Right cardiac atrium (tissue), 5 donors: Measurements from ENCODE around the gene SERPINB1. TPM values are rescaled to one million over a fixed set of nuclear protein-coding genes. Genes with fewer than 3 reads are reported as not detected.
"Not testable (repeated sequence)": the region's sequence is repeated elsewhere in the genome, so short reads cannot be mapped to it uniquely, and the experiment has no call there.

Experiments used
- ATAC-seq, 2 donors: fragments of 200-7000 bp; cut with Tn5 transposase; one replicate each; pipeline versions ENCODE4 v1.8.0 to v1.9.1; 2020; ENCODE audit warnings: moderate library complexity in 2 of 2, mild to moderate bottlenecking in 1 of 2
- DNase-seq, 3 donors: peaks; one replicate each; pipeline ENCODE4 v3.0.0-alpha.2; 2020
- H3K27ac ChIP-seq: one replicate; pipeline ENCODE4 v1.5.1; 2013; ENCODE audit warnings: mild to moderate bottlenecking, low read length, control low read depth, moderate library complexity
- H3K27me3 ChIP-seq: one replicate; pipeline ENCODE4 v1.6.1; 2013; ENCODE audit not compliant: control insufficient read depth, insufficient read depth
- H3K4me1 ChIP-seq: one replicate; pipeline ENCODE4 v1.6.1; 2013; ENCODE audit warnings: low read length; ENCODE audit not compliant: control insufficient read depth, insufficient read depth
- H3K4me3 ChIP-seq: one replicate; pipeline ENCODE4 v1.5.1; 2013; ENCODE audit warnings: low read length, control low read depth
- H3K9me3 ChIP-seq: one replicate; pipeline ENCODE4 v1.6.1; 2013; ENCODE audit warnings: low read length; ENCODE audit not compliant: control insufficient read depth
- WGBS: extraction: QIAGEN DNeasy Blood & Tissue Kit; methylation state at CpG from one replicate; pipeline ENCODE4 v1.1.7; 2013; 5-methylcytosine and 5-hydroxymethylcytosine counted together
- intact Hi-C, 4 donors: fragments of 100-400 bp; cut with DNase I; formaldehyde crosslinking; loops; one replicate each; pipeline versions ENCODE4 v1.11.0 to v1.14.0; 2022 to 2023
- long read RNA-seq, 4 donors: library from polyadenylated mRNA; unstranded; transcript quantifications; one replicate each; pipeline ENCODE4 v2.0.0, GENCODE V29; 2020 to 2021
- polyA plus RNA-seq: library from polyadenylated mRNA; stranded (reverse); fragments of 200-250 nt; gene quantifications from one replicate; pipeline ENCODE4 v1.2.3, GENCODE V29; 2013
- total RNA-seq, 4 donors: library from RNA; stranded (reverse); fragmentation: NEBNext Ultra II Directional; extraction: Animal tissue kit (Norgen Biotek cat#: 25700); gene quantifications; one replicate each; pipeline ENCODE4 v1.2.1, GENCODE V29; 2021
- donor health status: healthy with polysubstance abuse.
- donor health status: DM: no; HTN: yes; CAD: no.
- donor health status: DM: no; HTN: no; CAD: no.
- donor health status: DM: no; HTN: yes; CAD: no; lungs with severe emphysema.
- donor health status: DM: yes; HTN: yes; CAD: no.

Gene SERPINB1
- total RNA-seq (10 to 100 TPM; 27.3 to 42.1 (median 32.7) TPM), polyA plus RNA-seq (23.6 TPM)
- long read RNA-seq, donor 1, transcript SERPINB1-201 (7 exons, 2,619 nt): major isoform, 71 of 81 reads
- long read RNA-seq, donor 1, partial matches to known transcripts: 4 of 81 reads
- long read RNA-seq, donor 1, other reads (novel, unspliced or antisense): 6 of 81 reads
- long read RNA-seq, donor 2, transcript SERPINB1-201 (7 exons, 2,619 nt): major isoform, 29 of 38 reads
- long read RNA-seq, donor 2, partial matches to known transcripts: 3 of 38 reads
- long read RNA-seq, donor 2, other reads (novel, unspliced or antisense): 6 of 38 reads
- long read RNA-seq, donor 3, transcript SERPINB1-201 (7 exons, 2,619 nt): major isoform, 148 of 167 reads
- long read RNA-seq, donor 3, partial matches to known transcripts: 5 of 167 reads
- long read RNA-seq, donor 3, other reads (novel, unspliced or antisense): 14 of 167 reads
- long read RNA-seq, donor 4, transcript SERPINB1-201 (7 exons, 2,619 nt): major isoform, 26 of 30 reads
- long read RNA-seq, donor 4, partial matches to known transcripts: 0 of 30 reads
- long read RNA-seq, donor 4, other reads (novel, unspliced or antisense): 4 of 30 reads

DNA sequence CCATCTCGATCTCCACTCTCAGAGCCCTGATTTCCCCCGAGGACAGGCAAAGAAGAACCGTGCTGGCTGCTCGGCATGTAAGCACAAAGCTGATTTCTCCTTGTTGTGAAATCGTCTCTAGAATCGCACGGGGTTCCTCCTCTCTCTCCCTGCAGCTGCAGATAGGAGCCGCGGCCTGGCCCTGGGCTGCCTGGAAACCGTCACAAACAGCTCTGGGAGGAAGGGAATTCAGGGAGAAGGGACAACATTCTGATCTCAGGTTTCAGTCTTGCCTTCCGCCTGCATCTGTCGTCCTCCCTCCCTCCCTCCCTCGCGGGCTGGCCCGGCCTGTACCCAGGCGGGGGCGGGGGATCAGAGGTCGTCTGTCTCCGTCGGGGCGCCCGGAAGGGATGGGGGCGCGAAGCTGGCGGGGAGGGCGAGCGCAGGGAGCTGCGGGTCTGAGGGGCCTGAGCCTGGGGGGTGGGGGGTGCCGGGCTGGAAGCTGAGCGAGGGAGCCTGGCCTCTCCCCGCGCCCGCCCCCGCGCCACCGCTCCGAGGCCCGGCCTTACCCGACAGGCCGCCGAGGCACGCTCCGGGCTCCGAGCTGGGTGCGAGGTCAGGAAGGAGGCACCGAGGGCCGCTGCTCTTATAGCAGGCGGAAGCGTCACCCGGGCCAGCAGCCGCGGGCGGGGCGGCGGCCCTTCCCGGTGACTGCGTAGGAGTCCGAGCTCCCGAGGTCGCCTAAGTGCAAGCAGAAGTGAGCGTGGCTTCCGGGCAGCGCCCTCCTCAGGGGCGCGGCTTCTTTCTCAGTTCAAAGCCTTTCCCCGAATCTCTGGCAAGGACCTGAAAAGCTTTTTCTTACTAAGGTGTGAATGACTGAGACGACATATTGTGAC lies at the start of gene SERPINB1:
Gene SERPINB1, minus strand, starts transcription at position 600 of the 875 bp plus-strand sequence. CDS start 1,277 bp downstream, outside the sequence.
- under 1% methylated on average over 66 of the region's 67 CpGs for WGBS

DNA sequence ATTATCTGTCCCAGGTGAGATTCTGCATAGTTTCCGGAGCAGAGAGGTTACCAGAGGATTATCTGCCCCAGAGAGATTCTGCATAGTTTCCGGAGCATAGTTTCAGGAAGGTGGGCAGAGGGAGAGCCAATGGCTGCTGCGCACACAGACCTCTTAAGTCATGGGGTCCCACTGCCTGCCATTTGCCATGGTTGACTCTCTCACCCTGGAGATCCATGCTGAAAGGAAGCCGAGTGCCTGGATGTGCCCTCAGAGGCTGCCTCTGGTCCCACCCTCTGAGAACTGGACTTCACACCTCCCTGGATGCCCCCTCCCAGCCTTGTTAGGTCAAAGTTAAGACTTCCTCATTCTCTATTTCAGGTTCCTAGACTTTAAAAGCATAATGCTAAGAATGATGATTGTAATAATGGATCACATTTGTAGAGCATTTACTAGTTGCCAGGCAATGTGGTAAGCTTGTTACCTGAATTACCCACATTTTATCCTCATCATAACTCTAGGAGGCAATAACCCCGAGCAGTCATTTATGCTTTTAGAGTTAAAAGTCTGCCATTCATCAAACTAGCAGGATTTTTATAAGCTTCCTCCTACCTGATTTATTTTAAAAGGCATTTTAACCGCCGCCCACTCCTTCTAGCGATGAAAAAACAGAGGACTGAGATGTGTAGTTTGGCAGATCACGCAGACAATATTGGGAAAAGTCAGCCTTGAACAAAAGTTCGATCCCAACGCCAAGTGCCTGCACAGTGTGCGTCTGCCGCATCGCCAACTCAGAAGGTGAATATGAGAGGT lies 49.5 kb upstream of the SERPINB1 start:
- DNase-seq (no peak), ATAC-seq (no peak)
- H3K9me3 ChIP-seq: no peaks in the 10 kb centered on the region
- intact Hi-C loops: no loop called here
- H3K27ac ChIP-seq: no peak overlapping the region
- H3K27me3 ChIP-seq: no peaks in the 10 kb centered on the region
- no peaks in the 10 kb centered on the region for H3K4me1 ChIP-seq
- no peak overlapping the region for H3K4me3 ChIP-seq
- WGBS: 93% methylated on average over 14 of the region's 14 CpGs

More for the DNA sequence above, at the start of gene SERPINB1:
- peaks cover 17% of the 10 kb centered on the region for H3K4me1 ChIP-seq
- H3K27ac ChIP-seq: peak within 1 kb of the TSS; percentile 79
- intact Hi-C loops: loop anchor here in 3 of 4 donors (5.0 to 10.0 kb wide), 5 partner anchors 47 to 213 kb away; no protein-coding TSS in a partner anchor
- peak within 1 kb of the TSS; percentile 56 for H3K4me3 ChIP-seq
- ATAC-seq: peak; percentile 95
- peak; percentile 94 to 97 (median 97) for DNase-seq
- no peaks in the 10 kb centered on the region for H3K9me3 ChIP-seq
- H3K27me3 ChIP-seq: no peaks in the 10 kb centered on the region

DNA sequence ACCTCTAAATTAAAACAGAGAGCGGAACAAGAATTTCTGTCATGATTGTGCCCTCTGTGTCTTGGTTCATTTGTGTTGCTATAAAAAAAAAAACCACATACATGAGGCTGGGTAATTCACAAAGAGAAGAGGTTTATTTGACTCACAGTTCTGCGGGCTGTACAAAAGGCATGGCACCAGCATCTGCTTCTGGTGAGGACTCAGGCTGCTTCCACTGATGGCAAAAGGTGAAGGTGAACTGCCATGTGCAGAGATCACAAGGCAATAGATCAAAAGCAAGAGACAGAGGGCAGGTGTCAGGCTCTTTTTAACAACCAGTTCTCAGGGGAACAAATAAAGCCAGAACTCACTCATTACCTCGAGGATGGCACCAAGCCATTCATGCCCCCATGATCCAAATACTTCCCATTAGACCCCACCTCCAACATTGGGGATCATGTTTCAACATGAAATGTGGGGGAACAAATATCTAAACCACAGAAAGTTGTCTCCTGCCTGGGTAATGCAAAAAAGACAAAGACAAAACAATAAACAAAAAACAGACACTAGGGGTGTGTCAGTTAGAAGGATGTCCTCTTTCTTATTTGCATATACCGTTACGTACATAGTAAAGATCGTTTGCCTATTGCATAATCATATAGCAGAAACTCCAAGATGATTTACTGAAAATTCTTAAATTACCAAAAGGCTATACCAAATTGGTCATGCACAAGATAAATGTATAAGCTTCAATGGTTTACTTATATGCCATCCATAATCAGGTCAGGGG lies 44.5 kb upstream of the SERPINB1 start:
- Histone ChIP-seq H3K9me3 (no peaks in the 10 kb centered on the region), H3K4me1 (no peaks in the 10 kb centered on the region), H3K4me3 (no peak overlapping the region), H3K27me3 (no peaks in the 10 kb centered on the region), H3K27ac (no peak overlapping the region)
- intact Hi-C loops: no loop called here
- 52% methylated on average over 6 of the region's 6 CpGs for WGBS
- ATAC-seq (no peak), DNase-seq (no peak)

DNA sequence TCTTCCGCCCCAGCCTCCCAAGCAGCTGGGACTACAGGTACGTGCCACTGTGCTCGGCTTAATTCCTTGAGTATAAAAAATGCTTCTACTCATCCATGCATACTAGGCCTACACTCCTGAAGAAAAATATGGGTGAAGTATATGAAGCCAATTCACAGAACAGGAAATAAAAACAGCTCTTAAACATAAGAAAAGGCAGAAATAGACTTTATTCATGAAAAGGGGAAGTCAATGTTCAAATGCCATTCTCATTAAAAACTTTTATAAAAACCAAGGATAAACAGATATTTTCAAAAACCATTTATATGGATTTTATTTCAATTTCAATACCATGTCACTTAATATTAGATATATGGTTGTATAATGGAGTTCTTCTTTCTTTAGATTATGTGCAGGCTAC lies 43.1 kb upstream of the SERPINB1 start:
- Histone ChIP-seq H3K27ac (no peak overlapping the region), H3K9me3 (no peaks in the 10 kb centered on the region), H3K4me1 (no peaks in the 10 kb centered on the region), H3K27me3 (no peaks in the 10 kb centered on the region), H3K4me3 (no peak overlapping the region)
- intact Hi-C loops: no loop called here
- no peak for DNase-seq
- 96% methylated on average over 3 of the region's 3 CpGs for WGBS
- ATAC-seq: no peak

DNA sequence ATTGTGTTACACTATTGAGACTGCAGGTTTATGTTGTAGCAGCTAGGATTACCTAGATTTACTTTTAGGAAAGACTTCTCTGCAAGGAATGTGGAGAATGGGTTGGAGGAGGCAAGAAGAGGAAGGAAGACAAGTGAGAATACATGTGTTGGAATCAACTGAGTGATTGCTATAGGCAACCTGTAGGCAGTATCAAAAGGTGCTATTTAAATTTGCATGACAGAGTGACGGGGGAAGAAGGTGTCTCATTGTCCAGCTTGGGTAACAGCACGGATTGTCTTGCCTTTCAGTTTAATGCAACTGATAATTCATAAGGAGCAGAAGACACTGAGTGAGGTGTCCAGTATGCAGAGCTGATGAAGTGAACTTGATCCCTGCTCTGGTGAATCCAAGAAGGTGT lies 42.0 kb upstream of the SERPINB1 start:
- WGBS: 98% methylated on average over 2 of the region's 2 CpGs
- no peak overlapping the region for H3K4me3 ChIP-seq
- intact Hi-C loops: no loop called here
- no peaks in the 10 kb centered on the region for H3K4me1 ChIP-seq
- no peaks in the 10 kb centered on the region for H3K27me3 ChIP-seq
- no peaks in the 10 kb centered on the region for H3K9me3 ChIP-seq
- ATAC-seq: no peak
- no peak overlapping the region for H3K27ac ChIP-seq
- DNase-seq: no peak

DNA sequence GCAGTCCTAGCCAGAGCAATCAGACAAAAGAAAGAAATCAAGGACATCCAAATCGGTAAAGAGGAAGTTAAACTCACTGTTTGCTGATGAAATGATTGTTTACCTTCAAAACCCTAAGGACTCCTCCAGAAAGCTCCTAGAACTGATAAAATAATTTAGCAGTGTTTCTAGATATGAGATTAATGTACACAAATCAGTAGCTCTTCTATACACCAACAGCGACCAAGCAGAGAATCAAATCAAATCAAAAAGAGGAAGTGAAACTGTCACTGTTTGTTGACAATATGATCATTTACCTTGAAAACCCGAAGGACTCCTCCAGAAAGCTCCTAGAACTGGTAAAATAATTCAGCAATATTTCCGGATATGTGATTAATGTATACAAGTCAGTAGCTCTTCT lies 39.8 kb upstream of the SERPINB1 start:
- Histone ChIP-seq H3K9me3 (no peaks in the 10 kb centered on the region), H3K4me1 (no peaks in the 10 kb centered on the region), H3K4me3 (no peak overlapping the region), H3K27ac (no peak overlapping the region), H3K27me3 (no peaks in the 10 kb centered on the region)
- no peak for ATAC-seq
- intact Hi-C loops: no loop called here
- 69% methylated on average over 4 of the region's 4 CpGs for WGBS
- DNase-seq: no peak

DNA sequence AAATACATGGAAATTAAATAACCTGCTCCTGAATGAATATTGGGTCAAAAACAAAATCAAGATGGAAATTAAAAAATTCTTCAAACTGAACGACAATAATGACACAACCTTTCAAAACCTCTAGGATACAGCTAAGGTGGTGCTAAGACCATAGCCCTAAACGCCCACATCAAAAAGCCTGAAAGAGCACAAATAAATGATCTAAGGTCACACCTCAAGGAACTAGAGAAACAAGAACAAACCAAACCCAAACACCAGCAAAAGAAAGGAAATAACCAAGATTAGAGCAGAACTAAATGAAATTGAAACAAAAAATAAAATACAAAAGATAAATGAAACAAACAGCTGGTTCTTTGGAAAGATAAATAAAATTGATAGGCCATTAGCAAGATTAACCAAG lies 38.5 kb upstream of the SERPINB1 start:
- H3K27ac ChIP-seq, H3K4me1 ChIP-seq, DNase-seq, H3K9me3 ChIP-seq, H3K4me3 ChIP-seq, ATAC-seq, H3K27me3 ChIP-seq, intact Hi-C loops: not testable (repeated sequence)
- WGBS: 92% methylated on average over 2 of the region's 2 CpGs

DNA sequence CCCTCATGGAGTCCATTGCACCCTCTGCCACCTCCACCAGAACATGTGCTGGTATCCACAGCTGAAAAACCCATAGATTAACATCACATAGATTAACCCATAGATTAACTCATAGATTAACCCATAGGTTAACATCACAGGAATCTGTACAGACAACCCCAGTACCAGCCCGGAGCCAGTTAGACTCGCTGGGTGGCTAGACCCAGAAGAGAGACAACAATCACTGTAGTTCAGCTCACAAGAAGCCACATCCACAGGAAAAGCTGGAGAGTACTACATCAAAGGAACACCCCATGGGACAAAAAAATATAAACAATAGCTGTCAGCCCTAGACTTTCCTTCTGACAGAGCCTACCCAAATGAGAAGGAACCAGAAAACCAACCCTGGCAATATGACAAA lies 36.3 kb upstream of the SERPINB1 start:
- peaks cover 5% of the 10 kb centered on the region for H3K4me1 ChIP-seq
- WGBS: 70% methylated on average over 2 of the region's 2 CpGs
- H3K9me3 ChIP-seq: no peaks in the 10 kb centered on the region
- intact Hi-C loops: no loop called here
- no peak for ATAC-seq
- no peak overlapping the region for H3K4me3 ChIP-seq
- no peaks in the 10 kb centered on the region for H3K27me3 ChIP-seq
- no peak overlapping the region for H3K27ac ChIP-seq
- DNase-seq: no peak

DNA sequence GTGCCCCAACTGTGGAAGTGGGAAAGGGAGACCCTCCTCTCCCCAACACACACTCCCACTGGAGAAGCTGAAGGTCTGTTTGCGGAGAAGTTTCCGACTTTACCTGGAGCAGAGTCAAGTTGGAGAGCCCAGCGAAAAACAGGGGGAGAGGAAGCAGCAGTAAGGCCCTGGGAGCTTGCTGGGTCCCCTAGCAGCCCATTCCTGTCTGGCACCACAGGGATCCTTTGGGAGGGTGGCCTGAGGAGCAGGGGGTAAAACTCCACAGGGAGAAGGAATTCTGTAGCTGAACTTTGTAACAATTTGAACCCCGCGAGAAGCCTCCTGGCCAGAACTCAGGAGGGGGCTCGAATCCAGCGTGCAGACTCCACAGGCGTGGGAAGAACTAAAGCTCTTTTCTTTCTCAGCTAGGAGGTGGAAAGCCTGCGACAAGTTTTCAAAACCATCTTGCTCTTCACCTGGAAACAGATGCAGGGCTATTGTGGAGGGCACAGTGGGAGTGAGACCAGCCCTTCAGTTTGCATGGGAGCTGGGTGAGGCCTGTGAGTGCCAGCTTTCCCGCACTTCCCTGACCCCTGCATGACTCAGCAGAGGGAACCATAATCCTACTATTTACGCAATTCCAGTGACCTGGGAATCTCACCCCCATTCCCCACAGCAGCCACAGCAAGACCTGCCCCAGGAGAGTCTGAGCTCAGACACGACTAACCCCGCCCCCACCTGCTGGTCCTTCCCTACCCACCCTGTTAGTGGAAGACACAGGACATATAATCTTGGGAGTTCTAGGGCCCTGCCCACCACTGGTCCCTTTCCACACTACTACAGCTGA lies 35.6 kb upstream of the SERPINB1 start:
- 51% methylated on average over 13 of the region's 13 CpGs for WGBS
- peaks cover 5% of the 10 kb centered on the region for H3K4me1 ChIP-seq

More for the DNA sequence above, 35.6 kb upstream of the SERPINB1 start:
- H3K4me3 ChIP-seq: peak overlapping the region; percentile 11
- intact Hi-C loops: no loop called here
- DNase-seq (peak in 1 of 3 donors; percentile 50), ATAC-seq (no peak)
- no peaks in the 10 kb centered on the region for H3K27me3 ChIP-seq
- peak overlapping the region; percentile 87 for H3K27ac ChIP-seq
- no peaks in the 10 kb centered on the region for H3K9me3 ChIP-seq
